MM.1S (cell line): ENCODE data around the gene WDR38.
A peak's percentile ranks its signal among the peaks of the same experiment; 100 is the strongest.

Experiments used
- DNase-seq: peaks from one replicate; pipeline ENCODE4 v3.0.0-alpha.2; 2015
- H2AFZ ChIP-seq: fragments of 300-600 bp; sonication (generic); 2 replicates; pipeline ENCODE4 v1.6.0; 2016; ENCODE audit warnings: antibody characterized with exemption, low read length
- H3F3A ChIP-seq: fragments of 300-600 bp; sonication (generic); 2 replicates; pipeline ENCODE4 v1.6.1; 2016; ENCODE audit warnings: mild to moderate bottlenecking, antibody characterized with exemption, low read length, moderate library complexity, mixed read lengths; ENCODE audit not compliant: insufficient read depth
- H3K27ac ChIP-seq: fragments of 300-600 bp; sonication (generic); 2 replicates; pipeline ENCODE4 v1.5.1; 2016; ENCODE audit warnings: mild to moderate bottlenecking, low read length
- H3K27me3 ChIP-seq: fragments of 300-600 bp; sonication (generic); replicated peaks from 2 replicates; pipeline ENCODE4 v1.6.0; 2016; ENCODE audit warnings: low read length; ENCODE audit not compliant: insufficient read depth
- H3K36me3 ChIP-seq: fragments of 300-600 bp; sonication (generic); replicated peaks from 2 replicates; pipeline ENCODE4 v1.6.1; 2016; ENCODE audit warnings: mild to moderate bottlenecking, low read length, mixed read lengths; ENCODE audit not compliant: insufficient read depth
- H3K4me1 ChIP-seq: fragments of 300-600 bp; sonication (generic); 2 replicates; pipeline ENCODE4 v1.6.1; 2016; ENCODE audit warnings: low read length, mixed read lengths
- H3K4me2 ChIP-seq: fragments of 300-600 bp; sonication (generic); 2 replicates; pipeline ENCODE4 v1.6.0; 2016; ENCODE audit warnings: low read depth, low read length
- H3K4me3 ChIP-seq: fragments of 300-600 bp; sonication (generic); 2 replicates; pipeline ENCODE4 v1.5.1; 2016; ENCODE audit warnings: low read length, mixed read lengths
- H3K79me2 ChIP-seq: fragments of 300-600 bp; sonication (generic); 2 replicates; pipeline ENCODE4 v1.6.1; 2016; ENCODE audit warnings: mixed run types, low read length, mixed read lengths
- H3K9ac ChIP-seq: fragments of 300-600 bp; sonication (generic); 2 replicates; pipeline ENCODE4 v1.6.1; 2016; ENCODE audit warnings: low read length, mixed read lengths
- H3K9me2 ChIP-seq: fragments of 300-600 bp; sonication (generic); replicated peaks from 2 replicates; pipeline ENCODE4 v1.6.1; 2016; ENCODE audit warnings: mild to moderate bottlenecking, low read length, mixed read lengths; ENCODE audit not compliant: insufficient read depth
- H3K9me3 ChIP-seq: fragments of 300-600 bp; sonication (generic); replicated peaks from 2 replicates; pipeline ENCODE4 v1.6.1; 2016; ENCODE audit warnings: mild to moderate bottlenecking, low read length, mixed read lengths; ENCODE audit not compliant: insufficient read depth
- H4K20me1 ChIP-seq: fragments of 300-600 bp; sonication (generic); 2 replicates; pipeline ENCODE4 v1.6.1; 2016; ENCODE audit warnings: mild to moderate bottlenecking, low read length, moderate library complexity, mixed read lengths; ENCODE audit not compliant: insufficient read depth
- CTCF ChIP-seq: fragments of 300-600 bp; sonication (generic); IDR thresholded peaks from 2 replicates; pipeline ENCODE4 v1.5.1; 2016; ENCODE audit warnings: antibody characterized with exemption, low read length, mixed read lengths
- EZH2 ChIP-seq: fragments of 300-600 bp; sonication (generic); optimal IDR thresholded peaks from 2 replicates; pipeline ENCODE3; 2017; ENCODE audit warnings: low read depth, mild to moderate bottlenecking, antibody characterized with exemption, low read length, mixed read lengths
- EZH2phosphoT487 ChIP-seq: fragments of 300-600 bp; sonication (generic); IDR thresholded peaks from 2 replicates; pipeline ENCODE4 v1.6.1; 2018; ENCODE audit warnings: antibody characterized with exemption, low read length

Gene WDR38

GRCh38 chr9:124849801-124850200 lies 3.5 kb upstream of the WDR38 start:
- H4K20me1 ChIP-seq: no peaks in the 10 kb centered on the region
- no peaks in the 10 kb centered on the region for H3K27me3 ChIP-seq
- H3K27ac ChIP-seq: no peak overlapping the region
- TF ChIP-seq EZH2 (no peak), CTCF (no peak), EZH2phosphoT487 (no peak)
- H3K36me3 ChIP-seq: no peaks in the 10 kb centered on the region
- no peak overlapping the region for H3K4me3 ChIP-seq
- H3K79me2 ChIP-seq: no peaks in the 10 kb centered on the region
- no peak overlapping the region for H2AFZ ChIP-seq
- no peaks in the 10 kb centered on the region for H3K9me2 ChIP-seq
- 0 out of 2 replicates have a peak, but pooled peaks cover 8% of the 10 kb centered on the region for H3K4me1 ChIP-seq
- H3K9ac ChIP-seq: no peak overlapping the region
- H3K9me3 ChIP-seq: no peaks in the 10 kb centered on the region
- DNase-seq: no peak
- H3K4me2 ChIP-seq: no peak overlapping the region
- H3F3A ChIP-seq: peaks cover 10% of the 10 kb centered on the region

DNA sequence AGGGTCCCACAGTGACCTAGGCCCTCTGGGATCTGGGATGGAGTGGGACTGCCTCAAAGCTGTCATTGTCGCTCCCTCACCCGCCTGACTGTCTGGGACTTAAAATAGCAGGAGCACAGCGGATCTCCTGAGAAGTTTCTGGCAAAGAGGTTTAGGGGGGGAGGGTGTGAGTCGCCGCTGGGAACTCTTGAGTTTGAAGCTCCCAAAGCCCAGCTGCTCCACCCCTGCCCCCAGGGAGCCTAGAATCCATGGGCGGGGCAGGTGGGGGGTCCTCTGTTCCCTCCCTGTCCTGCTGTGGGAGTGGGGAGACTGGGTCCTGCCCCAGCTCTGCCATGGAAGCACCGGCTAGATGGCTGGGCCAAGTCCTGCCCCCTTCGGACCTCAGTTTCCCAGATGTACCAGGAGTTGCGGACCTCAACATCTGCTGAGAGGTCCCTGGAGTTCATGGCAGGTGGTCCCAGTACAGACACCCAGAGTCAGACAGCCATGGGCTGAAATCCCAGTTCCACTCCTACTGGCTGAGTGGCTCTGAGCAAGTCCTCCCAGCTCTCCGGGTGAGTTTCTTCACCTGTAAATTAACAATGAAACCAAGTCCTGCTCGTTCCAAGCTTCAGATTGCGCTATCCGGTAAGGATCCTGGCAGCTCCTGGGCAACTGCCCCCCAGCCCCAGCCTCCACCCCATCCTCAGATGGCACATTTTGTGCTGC lies 985 bp upstream of the WDR38 start:
- H3K79me2 ChIP-seq: no peaks in the 10 kb centered on the region
- peak overlapping the region; percentile 99 for H2AFZ ChIP-seq
- H3K4me1 ChIP-seq: 0 out of 2 replicates have a peak, but pooled peaks cover 8% of the 10 kb centered on the region
- no peaks in the 10 kb centered on the region for H3K27me3 ChIP-seq
- peaks cover 6% of the 10 kb centered on the region; the same call in 1 of the 2 replicates for H4K20me1 ChIP-seq
- no peak overlapping the region for H3K27ac ChIP-seq
- H3K4me3 ChIP-seq: peak overlapping the region; percentile 72
- H3K36me3 ChIP-seq: no peaks in the 10 kb centered on the region
- TF ChIP-seq EZH2phosphoT487 (no peak), CTCF (no peak), EZH2 (no peak)
- peak overlapping the region; percentile 62; the same call in 1 of the 2 replicates for H3K9ac ChIP-seq
- H3K4me2 ChIP-seq: peak overlapping the region; percentile 100
- no peak for DNase-seq
- no peaks in the 10 kb centered on the region for H3K9me2 ChIP-seq
- H3K9me3 ChIP-seq: no peaks in the 10 kb centered on the region
- peaks cover 33% of the 10 kb centered on the region for H3F3A ChIP-seq

DNA sequence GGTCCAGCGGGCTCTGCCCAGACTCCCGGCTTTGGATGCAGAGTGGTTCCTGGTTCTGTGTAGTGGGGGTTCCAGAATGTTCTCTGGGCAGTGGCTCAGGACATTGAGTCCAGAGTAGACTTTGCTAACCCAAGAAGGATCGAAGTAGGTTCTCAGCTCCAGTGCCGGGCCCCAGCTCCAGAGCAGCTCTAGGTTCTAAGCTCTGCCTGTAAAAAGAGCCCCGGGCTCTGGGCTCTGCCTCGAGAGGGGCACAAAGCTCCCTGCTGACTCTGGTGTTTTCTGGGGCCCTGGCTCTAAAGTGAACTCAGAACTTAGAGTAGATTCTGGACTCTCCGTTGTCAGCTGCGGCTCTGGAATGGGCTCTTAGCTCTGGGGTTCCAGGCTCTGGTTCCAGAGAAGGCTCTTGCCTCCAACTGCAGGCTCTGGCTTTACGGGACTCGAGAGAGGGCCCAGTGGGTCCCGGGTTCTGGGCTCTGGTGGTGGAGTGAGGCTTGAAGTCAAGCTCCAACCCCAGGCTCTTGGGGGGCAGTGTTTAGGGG lies 414 bp downstream of the WDR38 start:
- H2AFZ ChIP-seq: peak overlapping the region; percentile 99
- H3K9me3 ChIP-seq: no peaks in the 10 kb centered on the region
- H3F3A ChIP-seq: peaks cover 47% of the 10 kb centered on the region
- H3K79me2 ChIP-seq: peaks cover 6% of the 10 kb centered on the region
- no peaks in the 10 kb centered on the region for H3K27me3 ChIP-seq
- H3K4me1 ChIP-seq: 0 out of 2 replicates have a peak, but pooled peaks cover 8% of the 10 kb centered on the region
- no peak for DNase-seq
- H3K4me2 ChIP-seq: peak overlapping the region; percentile 100
- peak overlapping the region; percentile 72 for H3K4me3 ChIP-seq
- H3K36me3 ChIP-seq: no peaks in the 10 kb centered on the region; the same call in 1 of the 2 replicates
- peaks cover 19% of the 10 kb centered on the region for H4K20me1 ChIP-seq
- TF ChIP-seq EZH2 (no peak), CTCF (no peak), EZH2phosphoT487 (no peak)
- no peaks in the 10 kb centered on the region for H3K9me2 ChIP-seq
- H3K27ac ChIP-seq: no peak overlapping the region
- peak overlapping the region; percentile 62; the same call in 1 of the 2 replicates for H3K9ac ChIP-seq
